Stimulated activated CD4-positive, alpha-beta T cell treated with anti-CD3 and anti-CD28 coated beads, Interleukin-4, amount 100 ng/mL, for 4 hours (primary cell): Measurements from ENCODE around the gene TWF1.
"Not testable (repeated sequence)": the region's sequence is repeated elsewhere in the genome, so short reads cannot be mapped to it uniquely, and the experiment has no call there.

Source experiments
- DNase-seq, 2 experiments: peaks; one replicate each; pipeline ENCODE4 v3.0.0-alpha.2; 2020

The TWF1 gene

GRCh38 chr12:43805860-43806736 lies at the start of gene TWF1:
TWF1 (minus strand) TSS chr12:43806317; CDS start chr12:43806245, 72 bp downstream.
- peak; percentile 78 to 87 for DNase-seq

- no peak for DNase-seq
Measured at GRCh38 chr12:43852744-43853143, 46.6 kb upstream of the TWF1 start.

- no peak for DNase-seq
Measured at GRCh38 chr12:43848786-43849185, 42.7 kb upstream of the TWF1 start.

- DNase-seq = no peak
Measured at GRCh38 chr12:43848226-43848507, 42.0 kb upstream of the TWF1 start.

- DNase-seq = not testable (repeated sequence)
Measured at GRCh38 chr12:43847425-43848225, 41.5 kb upstream of the TWF1 start.

GRCh38 chr12:43842259-43842658 lies 36.1 kb upstream of the TWF1 start:
- no peak for DNase-seq

GRCh38 chr12:43841253-43841652 lies 35.1 kb upstream of the TWF1 start:
- no peak for DNase-seq

GRCh38 chr12:43840338-43840737 lies 34.2 kb upstream of the TWF1 start:
- no peak for DNase-seq

GRCh38 chr12:43836475-43836989 lies 30.4 kb upstream of the TWF1 start:
- peak in 1 of 2 experiments; percentile 23 for DNase-seq

GRCh38 chr12:43835656-43836474 lies 29.7 kb upstream of the TWF1 start, which contains the start of gene TMEM117:
TMEM117 (plus strand) TSS chr12:43836081.
- DNase-seq = peak; percentile 37 to 49

- DNase-seq = no peak
Measured at GRCh38 chr12:43835264-43835655, 29.1 kb upstream of the TWF1 start.

GRCh38 chr12:43832463-43833168 lies 26.5 kb upstream of the TWF1 start:
- no peak for DNase-seq

GRCh38 chr12:43827093-43827492 lies 21.0 kb upstream of the TWF1 start:
- no peak for DNase-seq

GRCh38 chr12:43826681-43827080 lies 20.6 kb upstream of the TWF1 start:
- no peak for DNase-seq

- no peak for DNase-seq
Measured at GRCh38 chr12:43824207-43824775, 18.2 kb upstream of the TWF1 start.

GRCh38 chr12:43816168-43816567 lies 10.1 kb upstream of the TWF1 start:
- DNase-seq = no peak

- no peak for DNase-seq
Measured at GRCh38 chr12:43815416-43815815, 9.3 kb upstream of the TWF1 start.

- no peak for DNase-seq
Measured at GRCh38 chr12:43812926-43813325, 6.8 kb upstream of the TWF1 start.

- DNase-seq = no peak
Measured at GRCh38 chr12:43812057-43812456, 5.9 kb upstream of the TWF1 start.

- DNase-seq = no peak
Measured at GRCh38 chr12:43807386-43807785, 1.3 kb upstream of the TWF1 start.

GRCh38 chr12:43806737-43807072 lies 588 bp upstream of the TWF1 start:
- no peak for DNase-seq
